Activated CD4-positive, alpha-beta T cell treated with anti-CD3 and anti-CD28 coated beads, Interleukin-2, amount 50 U/mL, for 16 hours (primary cell): ENCODE data around the gene TCF7L2.

ENCODE experiments used
- DNase-seq: peaks from one replicate; pipeline ENCODE4 v3.0.0-alpha.2; 2020

Gene TCF7L2

DNA sequence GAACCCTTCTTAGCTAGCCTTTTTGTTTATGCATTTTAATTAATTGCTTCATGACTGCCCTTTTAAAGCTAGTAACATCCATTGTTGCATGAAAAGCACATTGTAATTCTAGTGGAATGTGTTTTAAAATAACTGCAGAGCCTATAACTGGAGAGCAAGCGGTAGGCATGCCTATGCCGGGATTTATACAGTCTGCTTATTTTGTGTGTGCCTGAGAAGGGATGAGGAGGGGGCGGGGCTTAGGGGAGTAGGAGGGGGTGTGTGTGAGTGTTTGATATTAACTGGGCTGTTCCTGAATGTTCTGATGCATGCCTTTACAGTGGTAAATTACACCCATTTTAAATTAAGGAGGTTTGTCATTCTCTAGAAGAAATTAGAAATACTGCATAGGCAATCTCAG is 208.1 kb downstream of the TCF7L2 start:
- no peak for DNase-seq

DNA sequence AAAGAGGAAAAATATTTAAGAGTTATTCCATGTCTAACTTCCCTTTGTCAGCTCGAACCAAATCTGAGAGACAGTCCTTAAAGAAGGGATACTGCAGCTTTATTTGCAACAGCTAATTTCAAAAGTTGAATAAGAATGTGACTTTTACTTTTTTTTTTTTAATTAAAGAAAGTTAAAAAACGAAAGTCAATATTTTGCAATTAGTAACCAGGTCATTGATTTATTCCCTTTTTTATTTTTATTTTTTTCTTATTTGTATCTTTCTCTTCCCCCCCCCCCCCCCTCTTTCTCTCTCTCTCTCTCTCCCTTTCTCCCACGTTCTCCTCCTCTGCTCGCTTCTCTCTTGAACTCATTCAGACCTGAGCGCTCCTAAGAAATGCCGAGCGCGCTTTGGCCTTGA is 209.5 kb downstream of the TCF7L2 start:
- no peak for DNase-seq

DNA sequence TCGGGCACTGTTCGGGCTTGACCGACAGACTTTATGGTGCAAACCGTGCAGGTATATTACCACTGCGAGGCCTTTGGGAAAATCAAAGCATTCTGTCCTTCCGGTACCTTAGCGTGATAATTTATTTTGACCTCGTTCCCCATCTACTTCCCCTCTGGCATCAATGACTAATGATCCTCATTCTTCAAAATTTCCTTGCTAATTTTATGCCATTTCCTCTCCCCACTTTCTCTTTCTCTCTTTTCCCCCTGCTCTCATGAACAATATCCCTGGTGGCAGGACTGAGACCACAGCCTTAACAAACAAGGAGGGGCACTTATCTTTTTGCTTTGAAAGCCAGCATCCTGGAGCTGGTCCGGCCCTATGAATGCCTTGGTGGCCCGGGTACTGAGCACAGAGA is 210.6 kb downstream of the TCF7L2 start:
- DNase-seq, result no peak

DNA sequence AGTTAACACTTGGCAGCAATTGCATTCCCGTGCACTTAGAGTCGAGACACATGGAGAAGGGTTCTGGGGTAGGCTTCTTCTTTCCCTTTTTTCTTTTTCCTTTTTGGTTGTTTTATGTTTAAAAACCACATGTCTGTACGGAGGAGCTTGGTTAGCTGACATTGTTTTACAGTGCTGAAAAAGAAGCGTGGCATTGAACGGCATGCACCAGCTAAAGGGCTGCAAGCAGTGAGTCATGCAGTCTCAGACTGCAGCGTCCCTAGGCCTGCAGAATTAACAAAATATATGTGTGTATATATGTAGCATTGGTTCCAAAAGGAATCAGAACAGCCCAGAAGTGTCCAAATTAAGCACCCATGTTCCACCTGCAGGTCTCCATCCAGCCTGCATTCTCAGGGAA is 211.0 kb downstream of the TCF7L2 start:
- no peak for DNase-seq

DNA sequence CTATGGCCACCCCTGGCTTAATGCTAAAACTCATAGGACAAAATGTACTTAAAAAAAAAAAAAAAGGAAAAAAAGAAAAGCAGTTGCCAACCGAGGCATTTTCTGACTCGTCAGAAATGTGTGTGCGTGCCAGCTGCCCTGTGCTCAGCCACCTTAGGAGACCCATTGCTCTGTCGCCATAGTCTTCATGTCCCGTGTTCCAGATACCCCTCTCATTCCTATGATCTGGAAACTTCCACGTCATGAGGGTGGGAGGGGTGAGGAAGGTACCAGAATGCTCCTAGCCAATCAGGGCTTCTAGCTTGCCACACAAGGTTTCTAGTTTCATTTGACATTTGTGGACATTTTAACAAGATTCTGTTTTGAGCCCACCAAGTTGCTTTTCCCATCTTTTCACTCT is 212.9 kb downstream of the TCF7L2 start:
- DNase-seq, result no peak

DNA sequence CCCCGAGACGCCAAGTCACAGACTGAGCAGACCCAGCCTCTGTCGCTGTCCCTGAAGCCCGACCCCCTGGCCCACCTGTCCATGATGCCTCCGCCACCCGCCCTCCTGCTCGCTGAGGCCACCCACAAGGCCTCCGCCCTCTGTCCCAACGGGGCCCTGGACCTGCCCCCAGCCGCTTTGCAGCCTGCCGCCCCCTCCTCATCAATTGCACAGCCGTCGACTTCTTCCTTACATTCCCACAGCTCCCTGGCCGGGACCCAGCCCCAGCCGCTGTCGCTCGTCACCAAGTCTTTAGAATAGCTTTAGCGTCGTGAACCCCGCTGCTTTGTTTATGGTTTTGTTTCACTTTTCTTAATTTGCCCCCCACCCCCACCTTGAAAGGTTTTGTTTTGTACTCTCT is 215.6 kb downstream of the TCF7L2 start:
- DNase-seq, result no peak

DNA sequence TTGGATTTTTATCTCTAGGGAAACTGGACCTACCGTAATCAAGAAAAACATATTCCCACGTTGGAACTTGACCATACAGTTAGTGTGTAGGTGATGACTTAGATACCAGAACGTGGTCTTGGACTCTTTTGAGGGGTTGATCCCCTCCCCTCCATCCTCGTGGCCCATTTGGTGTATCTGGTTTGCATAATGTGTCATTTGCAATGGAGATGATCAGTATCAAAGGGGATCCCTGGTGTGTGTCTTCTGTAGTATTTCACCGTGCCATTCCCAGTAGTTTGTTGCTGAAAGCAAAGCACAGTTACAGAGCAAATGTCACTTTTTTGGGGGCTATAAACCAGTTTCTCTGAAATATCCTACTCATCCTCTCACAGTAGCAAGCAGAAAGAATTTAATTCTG is 217.7 kb downstream of the TCF7L2 start:
- no peak for DNase-seq

DNA sequence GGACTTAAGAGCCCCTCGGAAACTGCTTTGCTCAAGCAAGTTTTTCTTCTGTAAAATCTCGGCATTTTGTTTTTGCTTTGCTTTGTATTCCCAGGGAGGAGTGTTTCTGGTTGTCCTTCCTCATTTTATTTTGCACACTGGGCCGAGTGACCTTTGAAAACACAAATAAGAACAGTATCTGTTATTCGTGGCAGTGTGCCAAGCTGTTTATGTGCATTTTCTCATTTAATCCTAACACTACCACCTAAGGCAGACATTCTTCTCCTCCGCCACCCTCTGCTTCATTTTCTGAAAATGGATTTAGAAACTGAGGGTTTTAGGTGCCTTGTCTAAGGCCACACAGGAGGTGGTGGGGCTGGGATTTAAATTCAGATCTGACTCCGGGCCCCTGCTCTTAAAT is 218.5 kb downstream of the TCF7L2 start:
- DNase-seq, result no peak

DNA sequence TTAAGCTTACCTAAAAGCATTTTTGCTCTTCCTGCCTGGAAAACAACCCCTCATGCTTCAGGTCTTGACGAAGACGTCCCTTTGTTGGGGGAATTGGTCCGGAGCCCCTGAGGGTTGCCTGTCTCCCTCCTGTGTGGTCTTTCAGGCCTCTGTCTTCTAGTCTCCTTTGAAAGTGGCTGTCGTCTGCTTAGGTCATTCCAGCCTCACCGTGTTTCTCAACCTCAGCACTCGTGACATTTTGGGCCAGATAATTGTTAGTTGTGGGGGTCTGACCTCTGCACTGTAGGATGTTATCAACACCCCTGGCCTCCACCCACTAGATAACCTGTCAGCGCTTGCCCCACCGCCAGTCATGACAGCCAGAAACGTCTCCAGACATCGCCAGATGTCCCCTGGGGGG is 219.1 kb downstream of the TCF7L2 start:
- DNase-seq, result no peak

DNA sequence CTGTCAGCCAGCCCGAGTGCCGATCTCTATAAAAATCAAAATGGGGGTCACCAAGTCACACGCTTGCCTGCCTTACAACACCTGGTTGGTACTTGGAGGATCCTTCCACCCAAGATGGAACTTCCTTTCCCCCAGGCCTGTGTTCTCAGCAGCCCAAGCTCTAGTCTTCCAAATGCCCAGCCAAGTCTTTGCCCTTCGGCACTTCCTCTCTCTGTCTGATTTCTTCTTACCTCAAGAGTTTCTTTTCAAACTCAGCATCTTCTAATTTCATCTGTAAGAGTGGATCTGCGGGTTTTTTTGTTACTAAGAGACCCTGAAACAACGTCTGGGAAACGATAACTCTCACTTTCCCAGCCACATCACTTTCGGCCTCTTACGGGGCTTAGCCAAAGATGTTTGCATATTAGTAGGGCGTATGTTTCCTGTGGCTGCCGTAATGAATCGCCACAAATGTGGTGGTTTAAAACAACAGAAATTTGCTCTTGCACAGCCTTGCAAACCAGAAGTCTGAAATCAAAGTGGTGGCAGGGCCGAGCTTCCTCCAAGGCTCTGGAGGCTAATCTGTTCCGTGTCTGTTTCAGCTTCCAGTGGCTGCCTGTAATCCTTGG is 219.9 kb downstream of the TCF7L2 start:
- peak; percentile 48 for DNase-seq

DNA sequence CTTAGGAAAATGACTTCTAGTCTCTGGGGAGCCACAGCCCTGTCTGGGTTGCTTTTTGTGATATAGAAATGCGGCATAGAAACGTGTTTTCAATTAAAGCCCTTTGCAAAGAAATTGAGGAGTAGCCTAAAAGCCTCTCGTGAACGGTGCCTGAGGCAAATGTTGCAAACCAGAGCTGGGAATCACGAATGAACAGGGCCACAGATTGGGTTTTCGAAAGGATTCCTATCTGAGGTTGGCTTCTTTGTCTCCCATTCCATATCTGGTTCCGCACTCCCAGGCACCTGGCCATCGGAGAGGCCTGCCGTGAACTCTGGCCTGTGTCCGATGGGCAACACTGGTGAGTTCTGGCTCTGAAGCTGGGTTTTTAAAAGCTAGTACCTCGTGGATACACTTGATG is 221.6 kb downstream of the TCF7L2 start:
- DNase-seq, result no peak

DNA sequence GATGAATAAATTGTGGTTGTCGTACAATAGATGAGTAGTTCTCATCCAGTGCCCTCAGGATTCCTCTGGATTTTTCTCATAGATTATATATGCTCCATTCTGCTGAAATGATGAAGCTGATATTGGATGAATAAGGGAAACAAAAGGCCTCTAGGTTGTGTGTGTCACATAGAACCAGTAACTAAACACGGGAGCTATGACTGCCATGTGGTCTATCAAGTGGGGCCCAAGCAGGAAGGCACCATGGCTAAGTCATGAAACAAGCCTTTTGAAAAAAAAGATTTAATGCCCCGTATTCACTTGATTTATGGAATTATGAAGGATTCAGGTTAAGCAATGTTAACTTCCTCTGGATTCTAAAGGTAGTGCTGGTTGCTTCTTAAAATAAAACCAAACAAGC is 225.1 kb downstream of the TCF7L2 start:
- DNase-seq, result no peak

DNA sequence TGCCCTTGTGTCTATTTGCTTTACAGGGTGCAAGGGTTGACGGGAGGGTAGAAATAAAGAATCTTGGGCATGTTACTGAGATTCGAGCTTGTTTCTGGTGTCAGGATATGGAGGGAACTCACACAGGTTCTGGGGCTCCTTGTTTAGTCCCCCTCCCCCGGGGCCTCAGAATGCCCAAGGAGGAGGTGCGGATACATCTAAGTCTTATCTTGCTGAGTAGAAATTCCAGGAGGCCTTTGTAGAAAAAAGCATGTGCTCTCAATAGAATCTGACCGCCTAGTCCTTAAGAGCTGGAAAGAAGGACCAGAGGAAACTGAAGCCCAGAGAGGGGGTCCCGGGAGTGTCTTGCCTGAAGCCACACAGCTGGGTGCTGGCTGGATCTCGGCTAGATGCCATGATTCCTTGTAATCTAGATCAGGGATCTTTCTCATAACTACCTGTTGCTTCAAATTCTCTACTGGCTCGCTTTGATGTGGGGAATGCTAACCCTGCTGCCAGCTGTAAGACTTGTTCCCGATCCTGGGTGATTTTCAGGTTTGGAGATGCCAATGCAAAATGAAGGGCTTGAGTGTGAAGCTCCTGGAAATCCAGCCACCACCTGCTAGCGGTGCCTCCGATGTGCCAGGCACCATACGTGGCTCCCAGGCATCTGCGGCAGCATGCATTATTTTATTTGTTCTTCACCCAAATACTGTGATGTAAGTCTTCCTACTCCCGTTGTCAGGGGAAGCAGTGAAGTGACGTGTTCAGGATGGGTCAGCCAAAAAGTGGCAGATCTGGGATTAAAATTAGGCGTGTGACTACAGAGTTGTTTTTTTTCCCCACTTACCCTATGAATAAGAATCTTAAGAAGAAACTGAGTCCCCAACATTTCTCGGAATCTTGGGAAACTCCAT is 226.0 kb downstream of the TCF7L2 start:
- DNase-seq, result no peak

DNA sequence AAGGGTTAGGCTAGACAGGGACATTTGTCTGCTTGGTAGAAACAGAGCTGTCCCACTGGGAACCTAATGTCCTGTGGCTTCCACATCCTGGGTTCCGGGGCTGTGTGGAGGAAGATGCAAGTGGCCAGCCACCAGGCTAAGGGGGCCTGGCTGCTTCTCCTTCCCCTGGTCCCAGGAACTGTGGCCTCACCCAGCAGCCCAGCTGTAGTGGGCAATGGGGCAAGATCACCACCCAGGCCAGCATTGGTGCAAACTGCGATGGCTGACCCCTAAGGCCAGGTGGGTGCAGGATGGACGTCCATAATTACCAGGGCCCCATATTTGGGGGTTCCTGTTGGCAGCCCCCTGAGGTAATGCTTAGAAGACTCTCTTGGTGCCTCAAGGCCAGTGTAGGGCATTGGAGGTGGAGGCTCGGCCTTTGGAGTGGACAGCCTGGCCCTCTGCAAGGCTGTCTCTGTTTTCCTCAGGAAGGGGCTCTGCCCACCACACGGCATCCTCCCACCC is 226.7 kb downstream of the TCF7L2 start:
- DNase-seq, result no peak

DNA sequence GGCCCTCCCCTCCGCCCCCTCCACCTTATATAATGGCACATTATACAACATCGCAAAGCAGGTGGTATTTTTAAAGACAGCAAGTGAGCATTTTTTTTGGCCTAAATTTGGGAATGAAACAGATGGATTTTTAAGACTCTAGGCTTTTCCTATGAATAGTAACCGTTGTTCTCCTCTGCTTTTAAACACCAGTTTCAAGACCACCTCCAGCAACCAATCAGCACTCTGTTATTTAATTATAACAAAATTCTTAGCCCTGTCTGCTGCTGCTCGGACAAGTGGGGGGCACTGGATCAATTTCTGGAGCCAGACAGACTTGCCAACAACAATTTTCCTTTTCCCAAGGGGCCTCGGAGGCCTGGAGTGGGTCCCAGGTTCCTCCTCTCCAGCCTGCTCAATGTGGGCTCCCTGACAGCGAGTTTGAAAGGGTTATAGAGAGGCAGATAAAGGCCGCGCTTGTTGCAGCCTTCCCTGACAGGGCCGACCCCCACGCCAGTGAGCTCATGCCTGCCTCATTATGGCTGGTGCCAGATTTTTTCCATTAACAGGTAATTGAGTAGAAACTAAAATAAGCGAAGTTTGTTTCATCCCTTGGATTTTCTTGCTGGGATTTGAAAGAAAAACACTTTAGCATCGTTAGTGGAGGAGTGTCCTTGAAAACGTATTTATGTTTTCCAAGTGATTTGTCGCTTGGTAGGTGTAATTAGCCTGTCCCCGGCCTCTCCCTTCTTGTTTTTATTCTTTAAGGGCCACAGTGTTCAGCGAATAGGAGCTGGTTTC is 227.3 kb downstream of the TCF7L2 start:
- no peak for DNase-seq

DNA sequence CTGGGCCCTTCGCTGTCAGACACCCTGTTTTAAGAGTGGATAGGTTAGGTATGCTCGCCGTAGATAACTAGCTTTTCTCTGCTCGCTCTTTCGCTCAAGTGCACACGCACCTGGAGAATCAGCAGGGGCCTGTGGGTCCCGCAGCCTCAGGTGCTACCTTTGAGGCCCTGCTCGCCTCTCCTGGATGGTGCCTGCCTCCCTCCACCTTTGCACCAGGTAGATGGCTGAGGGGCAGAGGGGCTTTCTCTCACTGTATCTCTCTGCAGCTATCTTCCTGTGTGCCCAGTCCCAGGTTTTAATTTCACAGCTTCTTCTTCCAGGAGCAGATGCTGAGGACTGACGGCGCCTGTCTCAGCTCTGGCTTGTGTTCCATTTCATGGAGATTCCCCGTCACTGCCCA is 227.9 kb downstream of the TCF7L2 start:
- no peak for DNase-seq

DNA sequence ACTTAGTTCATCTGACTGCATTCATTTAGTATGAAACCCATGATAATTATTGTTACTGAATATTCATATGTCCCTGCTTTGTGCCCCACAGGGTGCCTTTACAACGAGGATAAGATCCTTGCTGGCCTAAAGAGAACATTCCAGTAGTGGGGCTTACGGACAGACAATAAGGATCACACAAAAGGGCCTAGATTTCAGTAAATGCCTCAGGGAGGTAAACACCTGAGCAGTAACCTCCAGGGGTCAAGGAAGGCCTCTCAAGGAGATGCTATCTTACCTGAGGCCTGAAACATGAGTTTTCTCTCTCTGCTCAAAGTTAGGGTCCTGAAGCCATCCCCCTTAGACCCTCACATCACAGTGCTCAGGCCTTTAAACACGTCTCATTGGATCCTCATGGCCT is 228.7 kb downstream of the TCF7L2 start:
- DNase-seq, result no peak

DNA sequence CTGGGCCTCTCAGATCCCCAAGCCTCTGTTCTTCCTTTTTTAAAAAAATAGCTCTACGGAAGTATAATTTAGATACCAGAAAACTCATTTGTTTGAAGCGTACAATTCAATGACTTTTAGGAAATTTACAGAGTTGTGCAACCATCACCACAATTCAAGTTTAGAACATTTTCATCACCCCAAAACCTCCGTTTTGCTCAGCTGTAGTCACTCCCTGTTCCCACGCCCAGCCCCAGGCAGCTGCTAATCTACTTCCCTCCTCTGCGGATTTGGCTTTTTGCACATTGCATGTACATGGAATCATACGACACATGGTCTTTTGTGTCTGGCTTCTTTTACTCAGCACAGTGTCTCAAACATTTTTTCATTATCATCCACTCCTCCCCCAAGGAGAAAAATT is 229.2 kb downstream of the TCF7L2 start:
- no peak for DNase-seq

DNA sequence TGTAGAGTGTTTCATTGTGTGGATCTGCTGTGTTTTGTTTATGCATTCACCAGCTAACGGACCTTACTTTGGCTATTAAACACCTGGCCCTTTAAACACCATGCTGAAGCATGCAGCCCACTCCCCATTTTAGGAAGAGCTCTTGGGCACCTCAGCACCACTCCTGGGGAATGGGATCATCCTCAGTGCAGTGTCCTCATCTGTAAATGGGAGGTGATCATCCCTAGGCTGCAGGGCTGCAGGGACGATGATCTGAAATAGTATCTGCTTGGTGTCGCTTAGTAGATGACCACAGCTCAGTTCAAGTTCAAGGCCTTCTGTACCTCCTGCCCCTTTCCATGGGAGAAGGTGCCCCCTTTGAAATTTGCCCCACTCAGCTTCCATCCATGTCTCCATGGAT is 229.9 kb downstream of the TCF7L2 start:
- no peak for DNase-seq

DNA sequence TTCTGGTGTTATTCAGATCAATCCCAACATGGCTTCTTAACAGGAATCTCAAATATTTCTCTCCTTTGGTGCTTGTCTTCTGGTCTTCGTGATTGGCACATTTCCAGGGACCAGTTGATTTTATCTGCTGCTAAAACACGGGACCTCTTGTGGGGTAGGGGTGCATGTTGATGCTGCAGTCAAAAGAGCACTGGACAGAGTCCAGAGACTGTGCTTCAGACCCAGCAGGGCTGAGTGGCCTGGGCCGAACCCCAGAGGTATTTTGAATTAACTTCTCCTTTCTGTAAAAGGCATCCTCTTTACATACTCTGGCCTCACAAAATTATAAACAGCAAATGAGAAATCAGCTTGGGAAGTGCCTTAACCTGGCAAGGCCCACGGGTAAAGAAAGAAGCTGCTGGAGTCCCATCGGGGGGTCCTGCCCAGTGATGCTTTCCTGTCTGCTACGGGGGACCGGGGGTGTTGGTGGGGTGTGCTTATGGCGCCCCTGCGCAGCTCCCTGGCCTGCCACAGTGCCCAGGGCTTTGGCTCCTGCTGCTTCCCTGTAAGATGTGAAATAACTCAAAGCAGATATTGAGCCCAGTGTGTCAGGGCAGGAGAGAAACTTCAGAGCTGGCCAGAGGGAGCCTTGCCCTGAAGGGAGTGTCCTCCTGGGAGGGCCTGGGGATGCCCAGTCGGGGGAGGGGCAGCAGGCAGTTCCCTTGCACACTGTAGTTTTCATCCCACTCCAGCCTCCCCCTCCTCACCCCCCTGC is 230.5 kb downstream of the TCF7L2 start:
- DNase-seq, result no peak

DNA sequence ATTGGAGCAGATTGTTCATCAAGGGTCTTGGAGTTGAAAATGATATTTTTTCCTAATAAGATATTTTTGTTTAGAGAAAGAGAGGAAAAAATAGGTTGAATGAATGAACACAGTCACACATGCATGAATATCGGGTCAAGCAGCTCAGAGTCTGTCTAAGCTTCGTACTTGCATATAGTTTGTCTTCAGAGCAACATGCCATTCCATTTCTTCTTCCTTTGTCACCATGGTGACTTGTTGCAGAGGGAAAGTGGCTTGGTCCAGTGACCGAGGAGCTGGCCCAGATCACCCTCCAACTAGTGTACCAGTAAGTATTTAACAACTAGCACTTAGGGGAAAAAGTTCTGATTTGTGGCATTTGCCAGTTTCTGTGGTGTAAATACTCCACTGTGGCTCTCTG is 232.1 kb downstream of the TCF7L2 start:
- DNase-seq, result no peak

DNA sequence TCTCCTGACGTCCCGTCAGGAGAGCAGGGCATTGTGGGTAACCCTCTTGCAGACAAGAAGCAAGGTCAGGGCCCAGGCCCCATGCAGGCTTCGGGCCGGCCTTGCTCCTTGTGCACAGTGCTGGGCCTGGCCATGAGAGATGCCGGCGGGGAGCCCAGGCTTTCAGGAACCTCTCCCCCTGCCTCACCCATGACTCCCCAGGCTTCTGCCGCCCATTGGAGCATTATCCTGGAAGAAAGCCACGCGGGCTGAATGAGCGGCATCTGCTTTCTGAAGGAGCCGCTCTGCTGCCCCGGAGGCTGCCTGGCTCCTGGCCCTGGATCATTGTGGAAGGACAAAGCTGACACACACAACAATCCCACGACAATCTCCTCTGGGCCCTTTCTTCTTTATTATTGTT is 233.5 kb downstream of the TCF7L2 start:
- DNase-seq, result no peak
